OCI-M1 (cell line): ENCODE results near the gene ST6GALNAC1.
"Not testable (repeated sequence)": the region's sequence is repeated elsewhere in the genome, so short reads cannot be mapped to it uniquely, and the experiment has no call there.

Experiments
- DNase-seq: peaks from one replicate; lab custom pipeline; 2025; lab: John Stamatoyannopoulos, UW

The ST6GALNAC1 gene

GRCh38 chr17:76612977-76613851 lies 30.3 kb downstream of the ST6GALNAC1 start:
- DNase-seq, result peak; percentile 51

- DNase-seq, result no peak
These were observed 31.1 kb downstream of the ST6GALNAC1 start for GRCh38 chr17:76612465-76612864.

DNA sequence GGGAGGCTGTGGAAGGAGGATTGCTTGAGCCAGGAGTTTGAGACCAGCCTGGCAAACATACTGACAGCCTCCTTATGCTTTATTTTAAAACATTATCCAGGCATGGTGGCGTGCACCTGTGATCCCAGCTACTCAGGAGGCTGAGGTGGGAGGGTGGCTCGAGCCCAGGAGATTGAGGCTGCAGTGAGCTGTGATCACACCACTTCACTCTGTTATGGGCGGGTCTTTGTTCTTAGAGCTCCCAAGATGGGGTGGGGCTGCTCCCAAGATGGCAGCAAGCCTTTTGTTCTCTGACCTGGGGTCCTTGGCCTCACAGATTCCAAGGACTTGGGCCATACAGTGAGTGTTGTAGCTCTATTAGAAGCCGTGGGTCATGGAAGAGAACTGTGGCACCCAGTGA lies 31.8 kb downstream of the ST6GALNAC1 start:
- no peak for DNase-seq

DNA sequence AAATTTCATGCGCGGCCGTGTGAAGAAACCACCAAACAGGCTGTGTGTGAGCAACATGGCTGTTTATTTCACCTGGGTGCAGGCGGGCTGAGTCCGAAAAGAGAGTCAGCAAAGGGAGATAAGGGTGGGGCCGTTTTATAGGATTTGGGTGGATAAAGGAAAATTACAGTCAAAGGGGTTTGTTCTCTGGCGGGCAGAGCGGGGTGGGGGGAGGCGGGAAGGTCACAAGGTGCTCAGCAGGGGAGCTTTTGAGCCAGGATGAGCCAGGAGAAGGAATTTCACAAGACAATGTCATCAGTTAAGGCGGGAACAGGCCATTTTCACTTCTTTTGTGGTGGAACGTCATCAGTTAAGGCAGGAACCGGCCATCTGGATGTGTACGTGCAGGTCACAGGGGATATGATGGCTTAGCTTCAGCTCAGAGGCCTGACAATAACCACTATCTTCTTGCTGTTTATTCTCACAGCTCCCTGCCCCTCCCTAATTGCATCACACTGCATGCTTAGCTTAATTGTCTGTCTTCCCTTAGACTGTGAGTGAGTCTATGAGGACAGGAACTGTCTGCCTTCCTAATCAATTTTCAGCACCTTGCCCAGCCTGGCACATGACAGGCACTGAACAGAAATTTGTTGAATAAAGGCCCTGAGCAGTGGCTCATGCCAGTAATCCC lies 32.3 kb downstream of the ST6GALNAC1 start:
- DNase-seq, result peak; percentile 60

DNA sequence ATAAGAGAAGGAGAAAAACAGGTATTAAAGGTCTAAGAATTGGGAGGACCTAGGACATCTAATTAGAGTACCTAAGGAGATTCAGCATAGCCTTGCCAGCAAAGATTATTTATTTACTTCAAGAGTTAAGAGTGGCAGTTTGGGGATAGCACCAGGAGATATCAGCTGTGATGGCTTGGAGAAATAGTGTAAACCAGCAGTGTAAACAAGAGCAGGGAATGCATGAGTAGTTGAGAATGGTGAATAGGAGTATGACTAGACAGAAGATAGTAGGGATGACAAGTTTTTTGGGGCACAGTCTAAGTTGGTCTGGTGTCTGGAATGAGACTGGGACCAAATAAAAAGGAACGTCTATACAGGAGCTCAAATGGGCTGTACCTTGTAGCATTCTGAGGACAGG lies 36.9 kb downstream of the ST6GALNAC1 start:
- DNase-seq, result not testable (repeated sequence)

- DNase-seq, result no peak
These were observed 42.5 kb downstream of the ST6GALNAC1 start for GRCh38 chr17:76601065-76601464.

- DNase-seq, result no peak
These were observed 43.7 kb downstream of the ST6GALNAC1 start for GRCh38 chr17:76599694-76600460.

- DNase-seq, result no peak
These were observed 45.5 kb downstream of the ST6GALNAC1 start for GRCh38 chr17:76598004-76598439.

- no peak for DNase-seq
These were observed 46.2 kb downstream of the ST6GALNAC1 start for GRCh38 chr17:76597156-76598003.

GRCh38 chr17:76594690-76595089 lies 48.9 kb downstream of the ST6GALNAC1 start:
- DNase-seq, result no peak

DNA sequence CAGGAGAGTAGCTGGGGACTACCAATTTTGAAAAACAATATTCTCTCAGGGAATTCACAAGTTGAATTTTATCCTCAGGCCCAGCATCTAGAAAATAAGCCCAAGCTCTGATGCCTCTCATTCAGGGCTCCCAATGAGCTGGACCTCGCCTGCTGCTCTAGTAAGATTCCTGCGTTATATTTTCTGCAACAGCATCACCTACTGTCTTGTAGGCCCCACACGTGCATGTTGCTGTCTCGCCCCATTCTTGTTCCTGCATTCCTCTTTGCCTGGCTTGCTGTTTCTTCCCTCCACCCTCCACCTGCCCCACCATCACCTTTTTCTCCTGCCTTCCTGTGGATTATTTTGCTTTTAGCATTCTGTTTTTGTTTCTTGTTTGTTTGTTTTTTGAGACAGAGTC lies 49.6 kb downstream of the ST6GALNAC1 start:
- DNase-seq, result no peak

DNA sequence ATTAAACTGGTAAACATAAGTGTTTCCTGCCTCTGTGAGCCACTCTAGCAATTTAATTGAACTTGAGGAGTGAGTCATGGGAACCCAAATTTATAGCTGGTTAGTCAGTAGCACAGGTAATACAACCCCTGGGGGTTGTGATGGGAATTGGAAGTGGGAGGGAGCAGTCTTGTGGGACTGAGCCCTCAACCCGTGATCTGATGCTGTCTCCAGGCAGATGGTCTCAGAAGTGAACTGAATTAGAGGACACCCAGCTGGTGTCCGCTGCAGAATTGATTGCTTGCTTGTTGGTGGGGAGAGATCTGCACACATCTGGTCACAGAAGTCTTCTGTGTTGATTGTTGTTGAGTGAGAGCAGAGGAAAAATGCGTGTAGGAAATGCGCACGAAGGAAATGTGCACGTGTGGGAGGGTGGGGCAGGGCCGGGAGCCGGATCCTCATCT lies 50.2 kb downstream of the ST6GALNAC1 start:
- no peak for DNase-seq

- DNase-seq, result no peak
These were observed 55.4 kb downstream of the ST6GALNAC1 start for GRCh38 chr17:76588182-76588581.

DNA sequence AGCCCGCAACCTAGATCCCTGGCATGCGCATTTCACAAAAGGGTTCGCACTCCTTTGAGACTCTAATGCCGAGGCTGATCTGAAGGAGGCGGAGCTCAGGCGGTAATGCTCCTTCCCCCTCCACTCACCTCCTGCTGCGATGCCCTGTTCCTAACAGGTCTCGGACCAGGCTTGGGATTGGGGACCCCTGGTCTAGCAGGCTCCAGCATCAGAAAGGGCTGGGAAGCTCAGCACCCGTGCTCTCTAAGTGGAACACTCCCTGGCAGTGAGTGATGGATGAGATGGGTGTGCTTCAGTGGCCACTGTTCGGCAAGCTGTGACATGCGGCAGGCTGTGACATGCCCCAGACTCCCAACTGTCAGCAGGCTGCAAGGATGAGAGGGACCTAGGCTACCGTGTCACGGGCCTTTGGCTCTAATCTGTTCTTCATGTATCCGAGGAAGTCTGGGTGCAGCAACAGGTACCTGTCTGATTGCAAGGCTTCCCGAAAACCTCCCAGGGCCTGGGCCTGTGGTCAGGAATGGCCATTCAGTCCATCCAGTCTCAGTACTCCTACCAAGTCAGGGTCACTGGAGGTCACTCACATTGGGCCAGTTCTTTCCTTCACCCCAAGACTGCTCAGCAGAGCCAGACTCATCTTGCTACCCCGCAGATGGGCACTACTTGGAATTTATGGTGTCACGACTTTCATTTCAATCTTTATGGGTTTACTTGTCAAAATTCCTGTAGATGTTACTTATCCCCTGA lies 56.6 kb downstream of the ST6GALNAC1 start:
- DNase-seq, result no peak

- no peak for DNase-seq
These were observed 57.6 kb downstream of the ST6GALNAC1 start, which contains the start of gene ST6GALNAC2 for GRCh38 chr17:76585649-76586593. ST6GALNAC2 (minus strand) TSS chr17:76585860; CDS start chr17:76585808, 52 bp downstream.

GRCh38 chr17:76585033-76585648 lies 58.4 kb downstream of the ST6GALNAC1 start:
- no peak for DNase-seq

DNA sequence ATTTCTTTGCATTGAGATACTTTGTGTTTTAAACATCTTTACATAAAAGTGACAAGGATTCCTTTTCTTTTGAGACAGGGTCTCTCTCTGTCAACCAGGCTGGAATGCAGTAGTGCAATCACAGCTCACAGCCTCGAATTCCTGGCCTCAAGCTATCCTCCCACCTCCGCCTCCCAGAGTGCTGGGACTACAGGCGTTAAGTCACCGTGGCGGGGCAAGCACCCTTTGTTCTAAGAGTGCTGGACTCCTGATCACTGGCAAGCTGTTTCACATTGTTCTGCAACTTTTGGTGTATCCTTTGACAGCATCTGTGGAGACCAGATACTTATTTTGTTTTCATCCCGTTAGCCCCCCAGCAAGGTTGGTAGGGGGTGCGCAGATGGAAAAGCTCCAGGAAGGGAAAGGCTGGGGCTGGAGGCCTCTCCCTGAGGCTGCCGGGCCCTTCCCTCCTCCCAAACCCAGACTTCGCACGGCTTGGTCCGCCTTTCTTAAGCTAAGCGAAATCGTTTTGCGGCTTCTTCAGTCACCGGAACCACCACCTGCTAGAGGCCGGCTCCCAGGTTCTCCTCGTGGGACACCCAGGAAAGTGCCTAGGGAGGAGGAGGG lies 59.0 kb downstream of the ST6GALNAC1 start:
- no peak for DNase-seq

DNA sequence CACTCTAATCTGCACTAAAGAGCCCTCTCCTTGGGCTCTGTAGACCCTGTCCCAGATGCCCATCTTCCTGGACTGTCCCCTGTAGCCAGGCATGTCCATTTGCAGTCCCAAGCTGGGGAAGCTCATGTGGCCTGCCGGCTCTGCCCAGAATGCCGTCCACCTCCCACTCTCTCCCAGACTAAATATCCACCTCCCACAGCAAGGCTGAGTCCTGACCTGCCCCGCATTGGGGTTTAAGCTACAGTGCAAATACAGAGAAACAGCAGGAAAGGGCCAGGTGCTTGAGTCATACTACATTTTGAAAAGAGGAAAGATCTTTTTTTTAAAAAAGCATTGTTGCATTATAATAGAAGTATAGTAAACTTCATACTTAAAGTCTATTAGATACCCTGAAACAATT lies 60.9 kb downstream of the ST6GALNAC1 start:
- no peak for DNase-seq

- DNase-seq, result no peak
These were observed 62.0 kb downstream of the ST6GALNAC1 start for GRCh38 chr17:76581515-76581914.
